ENCODE results near the gene TMEM72.

DNA sequence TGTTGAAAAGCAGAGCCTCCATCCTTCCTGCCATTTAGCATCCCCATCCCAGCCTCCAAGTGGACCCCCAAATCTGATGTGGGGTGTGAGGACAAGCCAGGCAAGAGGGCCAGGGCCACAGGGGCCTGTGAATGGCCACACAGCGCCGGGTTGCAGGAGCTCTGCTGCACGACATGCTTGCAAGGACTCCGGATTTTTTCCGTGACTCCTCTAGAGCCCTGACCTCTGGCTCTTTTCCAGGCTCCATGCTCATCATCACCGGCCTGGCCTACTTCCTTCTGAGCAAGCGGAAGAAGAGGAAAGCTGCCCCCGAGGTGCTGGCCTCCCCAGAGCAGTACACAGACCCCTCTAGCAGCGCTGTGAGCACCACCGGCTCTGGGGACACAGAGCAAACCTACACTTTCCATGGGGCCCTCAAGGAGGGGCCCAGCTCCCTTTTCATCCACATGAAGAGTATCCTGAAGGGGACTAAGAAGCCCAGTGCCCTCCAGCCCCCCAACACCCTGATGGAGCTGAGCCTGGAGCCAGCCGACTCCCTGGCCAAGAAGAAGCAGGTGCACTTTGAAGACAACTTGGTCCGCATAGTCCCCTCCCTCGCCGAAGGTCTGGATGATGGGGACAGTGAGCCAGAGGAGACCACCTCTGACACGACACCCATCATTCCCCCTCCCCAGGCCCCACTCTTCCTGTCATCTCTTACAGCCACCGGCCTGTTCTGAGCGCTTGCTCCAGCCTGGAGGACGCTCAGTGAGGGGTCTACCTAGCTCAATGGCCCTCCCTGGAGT lies 23.5 kb downstream of the TMEM72 start:
- TF ChIP-seq EZH2 (IDR thresholded peaks at IDR 0.05) (no peak), POLR2AphosphoS5 (IDR thresholded peaks at IDR 0.05; ENCODE audit: borderline replicate concordance, low read depth, low read length) (no peak)
